Measurements from ENCODE around the gene CRIM1. TPM values are rescaled to one million over a fixed set of nuclear protein-coding genes. Genes with fewer than 3 reads are reported as not detected.

Gene CRIM1
- total RNA-seq, 1 donor from 2014 or later: 105 TPM

DNA sequence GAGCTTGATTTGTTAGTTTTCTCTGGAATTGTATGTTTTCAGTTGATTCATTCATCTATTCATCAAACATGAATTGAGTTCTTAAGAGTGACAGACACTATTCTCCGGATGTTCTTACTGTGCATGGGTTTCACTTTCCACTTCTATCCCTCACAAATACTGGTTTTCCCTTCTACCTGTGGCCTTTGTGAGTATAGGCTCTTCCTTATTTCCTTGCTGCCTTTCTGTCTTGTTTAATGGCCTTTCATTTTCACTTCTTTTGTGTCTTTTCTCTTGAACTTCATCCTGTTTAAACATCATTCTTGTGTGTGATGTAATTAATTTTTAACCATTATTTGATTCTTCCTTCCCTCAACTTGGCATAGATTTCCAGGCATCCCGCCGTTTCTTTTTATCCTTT, 90.7 kb downstream of the CRIM1 start:
- H3K4me1 ChIP-seq: peaks cover 19% of the 10 kb centered on the region
- H3K27me3 ChIP-seq (ENCODE audit: low read depth): no peaks in the 10 kb centered on the region
- peaks cover 66% of the 10 kb centered on the region for H3K36me3 ChIP-seq
- ATAC-seq: no peak
- TF ChIP-seq, protein P1, sequence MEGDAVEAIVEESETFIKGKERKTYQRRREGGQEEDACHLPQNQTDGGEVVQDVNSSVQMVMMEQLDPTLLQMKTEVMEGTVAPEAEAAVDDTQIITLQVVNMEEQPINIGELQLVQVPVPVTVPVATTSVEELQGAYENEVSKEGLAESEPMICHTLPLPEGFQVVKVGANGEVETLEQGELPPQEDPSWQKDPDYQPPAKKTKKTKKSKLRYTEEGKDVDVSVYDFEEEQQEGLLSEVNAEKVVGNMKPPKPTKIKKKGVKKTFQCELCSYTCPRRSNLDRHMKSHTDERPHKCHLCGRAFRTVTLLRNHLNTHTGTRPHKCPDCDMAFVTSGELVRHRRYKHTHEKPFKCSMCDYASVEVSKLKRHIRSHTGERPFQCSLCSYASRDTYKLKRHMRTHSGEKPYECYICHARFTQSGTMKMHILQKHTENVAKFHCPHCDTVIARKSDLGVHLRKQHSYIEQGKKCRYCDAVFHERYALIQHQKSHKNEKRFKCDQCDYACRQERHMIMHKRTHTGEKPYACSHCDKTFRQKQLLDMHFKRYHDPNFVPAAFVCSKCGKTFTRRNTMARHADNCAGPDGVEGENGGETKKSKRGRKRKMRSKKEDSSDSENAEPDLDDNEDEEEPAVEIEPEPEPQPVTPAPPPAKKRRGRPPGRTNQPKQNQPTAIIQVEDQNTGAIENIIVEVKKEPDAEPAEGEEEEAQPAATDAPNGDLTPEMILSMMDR (IDR thresholded peaks at IDR 0.05): no peak
- intact Hi-C loops (cut with DNase I): no loop called here
- no peak overlapping the region for H3K4me3 ChIP-seq
- no peaks in the 10 kb centered on the region for H3K9me3 ChIP-seq
- H3K27ac ChIP-seq: no peak overlapping the region
- DNase-seq: no peak

DNA sequence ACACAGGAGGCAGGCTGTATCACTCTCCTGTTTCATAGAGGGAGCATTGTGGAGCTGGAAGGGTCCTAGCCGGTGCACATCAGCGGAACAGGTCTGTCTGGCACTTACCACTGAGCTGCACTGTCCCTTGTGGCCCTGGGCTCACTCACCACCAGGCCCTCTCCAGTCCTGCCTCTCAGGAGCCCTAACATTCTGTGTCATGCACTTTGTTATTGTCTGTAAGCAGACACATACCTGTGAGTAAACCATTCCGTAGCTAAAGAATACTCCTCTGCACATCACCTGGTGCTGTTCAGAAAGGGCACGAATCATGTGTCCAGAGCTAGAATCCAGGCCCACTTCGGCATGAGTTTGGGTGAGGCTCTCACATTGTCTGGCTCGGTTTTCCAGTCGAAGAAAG, 93.6 kb downstream of the CRIM1 start:
- Histone ChIP-seq H3K4me1 (peaks cover 29% of the 10 kb centered on the region), H3K36me3 (peaks cover 47% of the 10 kb centered on the region), H3K27me3 (ENCODE audit: low read depth) (no peaks in the 10 kb centered on the region), H3K4me3 (no peak overlapping the region), H3K9me3 (no peaks in the 10 kb centered on the region), H3K27ac (no peak overlapping the region)
- ATAC-seq (no peak), DNase-seq (no peak)
- TF ChIP-seq, protein P1 (IDR thresholded peaks at IDR 0.05): no peak
- intact Hi-C loops (cut with DNase I): no loop called here

DNA sequence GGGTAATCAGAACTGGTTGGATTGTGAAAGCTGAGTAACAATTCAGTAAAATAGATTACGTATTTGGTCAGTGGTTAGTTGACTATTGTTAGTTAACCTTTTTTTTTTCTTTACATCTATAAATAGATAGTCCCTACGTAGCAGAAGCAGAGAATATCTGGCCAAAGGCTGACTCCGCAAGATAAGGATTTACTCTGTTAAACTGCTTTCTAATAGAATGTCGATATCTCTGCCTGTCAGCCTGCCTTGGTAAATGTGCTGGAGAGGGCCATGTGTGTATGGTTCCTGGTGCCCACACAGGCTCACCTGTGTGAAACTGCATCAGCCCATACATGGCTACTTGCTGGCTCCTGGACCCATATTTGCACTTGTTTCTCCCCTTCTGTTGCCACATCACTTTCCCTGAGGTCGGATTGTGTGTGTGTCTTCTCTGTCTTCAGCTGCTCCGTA, 94.4 kb downstream of the CRIM1 start:
- ATAC-seq (no peak), DNase-seq (no peak)
- Histone ChIP-seq H3K27ac (no peak overlapping the region), H3K27me3 (ENCODE audit: low read depth) (no peaks in the 10 kb centered on the region), H3K36me3 (peaks cover 46% of the 10 kb centered on the region), H3K4me3 (no peak overlapping the region), H3K9me3 (no peaks in the 10 kb centered on the region), H3K4me1 (peaks cover 30% of the 10 kb centered on the region)
- TF ChIP-seq, protein P1 (IDR thresholded peaks at IDR 0.05): no peak
- intact Hi-C loops (cut with DNase I): no loop called here

DNA sequence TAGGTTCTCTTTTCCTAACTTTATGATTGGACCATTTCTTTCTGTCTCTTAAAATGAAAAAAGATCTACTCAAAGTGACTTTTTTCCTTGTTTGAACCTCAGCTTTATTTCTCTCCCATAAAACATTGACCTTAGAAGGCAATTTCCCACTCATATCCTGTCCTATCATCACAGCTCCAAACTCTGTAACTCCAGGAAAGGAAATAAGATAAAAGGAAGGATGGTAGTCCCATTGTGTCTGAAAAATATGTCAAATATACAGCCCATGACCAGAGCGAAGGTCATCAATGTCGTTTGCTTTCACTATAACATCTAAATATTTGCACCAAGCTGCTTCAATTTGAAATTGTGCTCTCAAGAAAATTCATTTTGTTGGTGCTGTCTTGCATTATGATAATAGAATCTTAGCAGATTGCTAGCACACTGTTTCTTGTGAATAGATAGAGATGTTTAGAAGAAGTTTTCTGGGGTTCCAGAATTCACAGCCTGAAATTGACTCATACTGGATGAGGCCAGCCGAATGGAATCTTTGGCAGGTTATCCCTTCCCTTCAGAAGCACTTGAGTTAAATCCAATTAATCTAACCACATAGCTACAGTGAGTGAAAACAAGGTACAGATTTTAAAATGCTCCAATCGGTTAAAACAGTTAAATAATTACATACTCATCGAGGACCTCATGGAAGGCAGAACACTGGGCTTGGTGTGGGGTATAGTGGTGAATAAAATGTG, 95.1 kb downstream of the CRIM1 start:
- Histone ChIP-seq H3K4me3 (no peak overlapping the region), H3K27me3 (ENCODE audit: low read depth) (no peaks in the 10 kb centered on the region), H3K27ac (no peak overlapping the region), H3K36me3 (peaks cover 39% of the 10 kb centered on the region), H3K4me1 (peaks cover 37% of the 10 kb centered on the region), H3K9me3 (no peaks in the 10 kb centered on the region)
- intact Hi-C loops (cut with DNase I): no loop called here
- no peak for DNase-seq
- ATAC-seq: peak in 1 of 2 donors; percentile 28
- TF ChIP-seq, protein P1 (IDR thresholded peaks at IDR 0.05): no peak

DNA sequence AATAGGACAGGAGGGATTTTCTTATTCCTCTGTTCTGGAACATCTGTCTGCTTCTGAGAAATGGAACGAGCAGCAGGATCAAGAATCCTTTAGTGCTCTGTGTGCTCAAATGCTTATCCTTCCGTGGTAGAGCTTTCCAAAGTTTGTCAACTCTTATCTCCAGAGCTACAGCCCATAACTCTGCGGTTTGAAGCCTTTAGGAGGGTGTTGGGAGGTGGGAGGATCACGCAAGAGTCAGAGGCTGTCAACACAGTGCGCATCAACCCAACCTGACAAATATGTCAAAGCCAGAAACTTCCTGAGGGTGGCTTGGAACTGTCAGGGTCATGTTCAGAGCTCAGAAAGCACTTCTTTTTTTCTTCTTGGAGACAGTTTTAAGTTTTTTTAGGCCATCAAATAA, 95.9 kb downstream of the CRIM1 start:
- H3K27ac ChIP-seq: no peak overlapping the region
- TF ChIP-seq, protein P1 (IDR thresholded peaks at IDR 0.05): no peak
- intact Hi-C loops (cut with DNase I): no loop called here
- peaks cover 31% of the 10 kb centered on the region for H3K36me3 ChIP-seq
- H3K4me1 ChIP-seq: peaks cover 45% of the 10 kb centered on the region
- ATAC-seq (peak in 1 of 2 donors; percentile 60), DNase-seq (no peak)
- H3K4me3 ChIP-seq: no peak overlapping the region
- no peaks in the 10 kb centered on the region for H3K9me3 ChIP-seq
- H3K27me3 ChIP-seq (ENCODE audit: low read depth): no peaks in the 10 kb centered on the region

All from lower lobe of right lung (tissue), 2 donors.